NCI-H1694 treated with DMSO at 0.1 percent for 48 hours (cell line): ENCODE data around the gene KCNA4.
"Not testable (repeated sequence)": the region's sequence is repeated elsewhere in the genome, so short reads cannot be mapped to it uniquely, and the experiment has no call there.

Experiments used
- DNase-seq: peaks from one replicate; lab custom pipeline; 2025; lab: John Stamatoyannopoulos, UW

The KCNA4 gene

DNA sequence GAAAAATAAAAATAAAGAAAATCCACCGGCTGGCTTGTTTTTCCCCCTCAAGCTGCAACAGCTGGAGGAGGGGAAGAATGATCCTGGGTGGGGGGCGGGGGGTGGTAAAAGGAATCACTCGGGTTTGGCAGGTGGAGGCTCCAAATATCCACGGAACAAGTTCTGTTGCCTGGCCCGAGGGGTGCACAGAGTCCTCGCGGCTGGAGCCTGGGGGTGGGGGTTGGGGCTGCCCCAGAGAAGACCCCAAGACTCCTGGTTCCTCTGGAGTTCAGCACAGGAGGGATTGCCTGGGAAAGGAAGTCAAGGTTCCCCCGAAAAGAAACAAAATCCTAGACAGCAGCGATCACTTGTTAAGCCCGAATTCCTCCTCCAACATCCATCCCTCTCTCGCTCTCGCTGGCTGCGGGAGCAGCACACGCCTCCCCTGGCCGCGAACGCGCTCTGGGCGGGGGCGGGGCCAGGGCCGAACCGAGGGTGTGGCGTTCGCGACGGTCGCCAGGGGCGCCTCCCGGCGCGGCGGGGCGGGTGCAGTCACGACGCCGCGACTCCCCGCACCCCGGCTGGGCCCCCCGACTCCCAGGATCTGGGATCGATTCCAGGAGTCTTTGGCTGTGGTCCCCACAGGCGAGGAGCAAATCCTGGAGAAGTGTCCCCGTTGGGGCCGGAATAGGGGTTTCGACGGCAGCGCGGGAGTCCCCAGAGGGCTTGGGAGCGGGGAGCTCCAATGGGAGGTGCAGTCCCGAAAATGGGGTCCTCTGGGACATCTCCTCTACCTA lies at the start of gene KCNA4:
KCNA4 (minus strand) TSS at position 443 of the 776 bp plus-strand sequence. CDS start 4,352 bp downstream, outside the sequence.
- DNase-seq, result no peak

GRCh38 chr11:30062103-30062502 lies 45.3 kb upstream of the KCNA4 start:
- DNase-seq, result no peak

GRCh38 chr11:30059172-30059815 lies 42.5 kb upstream of the KCNA4 start:
- no peak for DNase-seq

DNA sequence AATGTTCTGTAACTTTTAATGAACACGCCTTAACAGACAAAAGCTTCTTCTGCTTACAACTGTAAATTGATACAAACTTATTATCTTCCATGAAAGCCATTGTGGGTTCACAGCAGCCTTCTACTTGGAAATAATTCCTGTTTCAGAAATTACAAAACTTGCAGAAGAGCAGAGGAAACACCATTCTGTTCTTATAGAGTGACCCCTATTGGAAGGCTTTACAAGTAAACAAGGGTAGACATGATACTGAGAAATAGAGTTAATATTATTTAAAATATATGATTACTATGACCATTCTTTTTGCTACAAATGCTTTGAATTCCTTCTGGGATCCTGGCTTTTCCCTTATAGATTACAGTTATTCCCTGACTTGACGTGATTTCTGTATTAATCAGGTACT lies 32.4 kb upstream of the KCNA4 start:
- DNase-seq, result no peak

GRCh38 chr11:30046578-30046945 lies 29.7 kb upstream of the KCNA4 start:
- no peak for DNase-seq

- no peak for DNase-seq
Observed at GRCh38 chr11:30045921-30046577, 29.2 kb upstream of the KCNA4 start.

DNA sequence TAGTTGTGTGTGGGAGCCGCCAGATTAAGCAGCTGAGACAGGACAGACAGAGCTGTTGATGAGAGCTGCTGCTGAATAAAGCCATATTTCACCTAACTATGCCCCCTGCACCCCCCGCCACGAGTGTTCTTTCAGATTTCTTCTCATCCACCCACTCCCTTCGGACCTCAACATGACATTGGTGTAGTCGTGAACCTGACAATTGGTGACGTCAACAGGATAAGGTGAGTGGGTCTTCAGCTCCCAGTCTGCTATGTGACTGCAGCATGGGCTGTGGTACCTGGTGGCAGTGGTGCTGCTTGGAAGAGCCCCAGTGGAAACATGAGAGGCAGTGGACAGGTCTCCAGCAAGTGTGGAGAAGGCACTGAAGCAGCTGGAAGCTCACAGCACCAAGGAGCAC lies 28.3 kb upstream of the KCNA4 start:
- DNase-seq, result no peak

DNA sequence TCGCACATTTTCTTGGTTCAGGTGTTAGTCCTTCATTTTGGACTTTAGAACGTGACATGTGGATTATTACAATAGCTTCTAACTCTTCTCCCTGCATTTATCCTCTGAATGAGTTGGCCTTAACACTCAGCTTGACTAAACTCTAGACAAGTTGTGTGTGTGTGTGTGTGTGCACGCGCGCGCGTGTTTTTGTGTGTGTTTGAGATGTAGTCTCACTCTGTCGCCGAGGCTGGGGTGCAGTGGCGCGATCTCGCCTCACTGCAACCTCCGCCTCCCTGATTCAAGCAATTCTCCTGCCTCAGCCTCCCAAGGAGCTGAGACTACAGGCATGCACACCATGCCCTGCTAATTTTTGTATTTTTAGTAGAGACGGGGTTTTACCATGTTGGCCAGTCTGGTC lies 24.3 kb upstream of the KCNA4 start:
- DNase-seq, result no peak

DNA sequence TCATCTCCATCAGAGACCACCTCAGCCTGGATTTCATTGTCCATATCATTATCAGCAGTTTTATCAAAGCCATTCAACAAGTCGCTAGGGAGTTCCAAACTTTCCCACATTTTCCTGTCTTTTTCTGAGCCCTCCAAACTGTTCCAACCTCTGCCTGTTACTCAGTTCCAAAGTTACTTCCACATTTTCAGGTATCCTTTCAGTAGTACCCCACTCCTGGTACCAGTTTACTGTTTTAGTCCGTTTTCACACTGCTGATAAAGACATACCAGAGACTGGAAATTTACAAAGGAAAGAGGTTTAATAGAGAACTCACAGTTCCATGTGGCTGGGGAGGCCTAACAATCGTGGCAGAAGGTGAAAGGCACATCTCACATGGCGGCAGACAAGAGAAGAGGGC lies 17.9 kb upstream of the KCNA4 start:
- not testable (repeated sequence) for DNase-seq

DNA sequence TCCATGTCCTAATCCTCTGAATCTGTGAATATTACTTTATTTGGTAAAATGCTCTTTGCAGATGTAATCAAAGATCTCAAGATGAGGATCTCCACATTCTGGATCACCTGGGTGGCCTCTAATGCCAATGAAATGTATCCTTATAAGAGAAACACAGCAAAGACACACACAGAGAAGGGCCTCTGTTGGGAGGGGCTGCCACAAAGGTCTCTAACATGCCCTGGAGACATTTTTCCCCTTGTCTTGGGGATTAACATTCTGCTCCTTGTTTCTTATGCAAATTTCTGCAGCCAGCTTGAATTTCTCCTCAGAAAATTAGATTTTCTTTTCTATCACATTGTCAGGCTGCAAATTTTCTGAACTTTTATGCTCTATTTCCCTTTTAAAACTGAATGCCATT lies 17.3 kb upstream of the KCNA4 start:
- not testable (repeated sequence) for DNase-seq

DNA sequence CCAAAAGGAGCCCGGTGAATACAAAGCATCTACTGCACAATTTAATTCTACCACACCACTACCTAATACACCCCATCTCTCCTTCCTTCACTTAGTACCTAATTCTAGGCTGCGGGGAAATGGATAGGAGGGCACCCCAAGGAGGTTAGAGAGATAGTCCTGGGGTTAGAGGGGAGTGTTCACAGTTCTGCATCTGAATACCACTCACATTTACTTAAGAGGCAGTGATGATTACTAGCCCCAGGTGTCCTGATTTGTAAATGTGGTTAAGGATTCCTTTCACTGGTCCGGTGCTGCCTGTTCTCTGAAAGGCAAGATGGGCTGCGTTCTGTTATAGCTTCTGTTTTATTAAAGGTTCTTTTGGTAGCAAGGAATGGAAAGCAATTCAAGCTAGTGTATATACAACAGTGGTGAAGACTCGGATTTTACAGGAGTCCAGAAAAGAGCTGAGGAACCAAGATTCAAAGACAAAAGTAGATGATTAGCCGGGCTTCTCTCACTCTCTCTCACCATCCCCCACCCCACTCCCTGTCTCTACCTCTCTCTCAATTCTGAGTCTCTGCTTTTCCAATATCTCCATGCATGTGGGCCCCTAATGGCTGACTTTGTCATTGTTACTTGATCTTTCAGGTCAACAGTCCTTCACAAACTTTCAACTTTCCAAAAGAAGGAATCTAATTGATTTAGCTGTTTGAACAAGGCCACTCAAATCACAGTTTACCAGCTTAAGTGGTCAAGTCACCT lies 8.7 kb upstream of the KCNA4 start:
- no peak for DNase-seq

DNA sequence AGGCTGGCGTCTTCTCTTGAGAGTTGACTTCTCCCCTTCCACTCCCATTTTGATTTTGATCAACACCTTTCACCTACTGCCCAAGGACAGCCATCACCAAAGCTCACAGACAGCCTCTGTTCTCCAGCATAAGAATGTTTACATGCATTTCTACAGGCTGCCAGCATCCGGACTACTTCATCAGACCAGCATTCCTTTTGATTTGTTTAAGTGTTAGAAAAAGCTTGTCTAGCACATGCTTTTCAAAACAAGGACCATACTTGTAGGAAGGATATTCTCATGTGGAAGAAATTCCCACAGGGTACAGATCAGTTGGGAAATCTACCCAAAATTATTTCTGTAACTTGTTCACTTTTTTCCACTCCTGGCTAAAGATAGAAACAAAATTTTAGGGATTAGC lies 6.2 kb upstream of the KCNA4 start:
- DNase-seq, result no peak

GRCh38 chr11:30019481-30019880 lies 2.7 kb upstream of the KCNA4 start:
- DNase-seq, result no peak

GRCh38 chr11:30018495-30018894 lies 1.7 kb upstream of the KCNA4 start:
- DNase-seq, result no peak

GRCh38 chr11:30017445-30017895 lies 640 bp upstream of the KCNA4 start:
- DNase-seq, result no peak

- no peak for DNase-seq
Observed at GRCh38 chr11:30015725-30016412, 961 bp downstream of the KCNA4 start.

GRCh38 chr11:30012346-30012745 lies 4.5 kb downstream of the KCNA4 start:
- no peak for DNase-seq

GRCh38 chr11:30009060-30009459 lies 7.8 kb downstream of the KCNA4 start:
- DNase-seq, result no peak

DNA sequence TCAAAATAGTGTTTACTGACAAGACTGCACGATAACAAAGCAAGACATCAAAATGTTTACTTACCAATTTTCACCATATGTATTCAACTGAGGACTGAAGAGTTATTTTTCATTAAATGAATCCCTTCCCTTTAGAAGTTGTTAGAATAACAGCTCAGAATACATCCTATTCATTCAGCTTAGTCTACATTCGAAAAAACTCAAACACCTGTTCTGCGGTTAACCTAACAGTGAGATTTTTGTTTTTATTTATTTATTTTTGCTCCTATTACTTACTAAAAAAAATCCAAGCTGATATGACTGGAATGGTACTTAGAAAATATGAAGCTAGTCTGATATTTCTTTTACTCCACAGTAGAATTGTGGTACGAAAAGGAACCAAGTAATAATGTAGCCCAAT lies 10.0 kb downstream of the KCNA4 start:
- DNase-seq, result no peak

DNA sequence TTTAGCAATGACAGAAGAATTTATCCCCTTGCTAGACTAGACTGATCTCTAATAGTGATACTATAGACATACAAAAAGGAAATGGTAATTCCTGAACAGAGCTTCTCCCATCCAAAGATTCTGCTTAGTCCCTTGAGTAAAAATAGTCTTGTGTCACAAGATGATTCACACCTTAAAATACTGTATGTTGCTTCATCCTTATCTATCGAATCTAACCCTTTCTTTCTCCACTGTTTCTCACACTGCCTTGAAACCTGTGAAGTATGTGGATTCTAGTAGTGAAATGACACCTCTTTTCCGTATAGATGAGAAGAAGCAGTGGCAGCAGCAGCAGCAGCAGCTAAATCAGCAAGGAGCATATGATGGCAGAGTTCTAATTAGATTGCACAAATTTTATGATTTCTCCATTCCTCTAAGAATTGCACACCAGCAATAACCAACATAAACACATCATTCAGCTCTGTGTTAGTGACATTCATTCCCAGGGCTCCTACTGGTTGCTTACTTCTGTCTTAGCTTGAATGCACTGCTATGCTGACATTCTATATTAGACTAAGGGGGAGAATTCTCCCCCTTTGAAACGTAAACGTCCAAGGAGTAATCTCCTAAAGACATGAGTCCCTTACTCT lies 14.6 kb downstream of the KCNA4 start:
- no peak for DNase-seq

DNA sequence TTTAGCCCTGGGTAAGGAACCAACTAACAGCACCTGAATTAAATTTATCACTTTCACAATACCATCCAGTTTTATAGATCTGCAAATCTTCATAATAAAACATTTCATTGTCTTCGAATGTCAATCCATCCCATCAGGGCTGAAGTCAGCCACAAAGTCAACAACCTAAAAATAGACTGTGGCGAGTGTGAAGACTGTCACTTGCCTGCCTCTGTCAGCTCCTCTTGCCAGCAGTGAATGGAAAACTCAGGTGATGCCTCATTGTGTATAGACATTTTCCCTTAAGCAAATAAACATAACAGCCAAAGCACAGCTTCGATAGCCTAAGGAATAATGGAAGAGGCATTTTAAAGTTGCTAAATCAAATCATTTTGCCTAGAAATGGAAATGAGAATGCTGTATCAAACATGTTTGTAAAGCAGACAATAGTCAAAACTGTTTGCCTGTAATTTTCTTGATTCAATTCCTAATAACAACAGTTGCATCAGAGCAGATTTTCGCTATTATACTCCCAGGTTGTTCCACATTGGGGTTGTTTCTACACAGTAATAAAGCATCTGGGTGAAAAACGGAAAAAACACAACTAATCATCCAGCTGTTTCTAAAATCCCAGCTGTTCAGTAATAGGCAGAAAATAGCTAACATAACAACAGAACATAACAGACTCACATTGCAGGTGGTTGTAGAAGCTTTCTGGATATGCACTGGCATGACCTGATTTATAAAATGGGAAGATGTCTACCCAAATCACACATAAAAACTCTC lies 15.7 kb downstream of the KCNA4 start:
- no peak for DNase-seq
